ENCODE results near the gene AMER3.

DNA sequence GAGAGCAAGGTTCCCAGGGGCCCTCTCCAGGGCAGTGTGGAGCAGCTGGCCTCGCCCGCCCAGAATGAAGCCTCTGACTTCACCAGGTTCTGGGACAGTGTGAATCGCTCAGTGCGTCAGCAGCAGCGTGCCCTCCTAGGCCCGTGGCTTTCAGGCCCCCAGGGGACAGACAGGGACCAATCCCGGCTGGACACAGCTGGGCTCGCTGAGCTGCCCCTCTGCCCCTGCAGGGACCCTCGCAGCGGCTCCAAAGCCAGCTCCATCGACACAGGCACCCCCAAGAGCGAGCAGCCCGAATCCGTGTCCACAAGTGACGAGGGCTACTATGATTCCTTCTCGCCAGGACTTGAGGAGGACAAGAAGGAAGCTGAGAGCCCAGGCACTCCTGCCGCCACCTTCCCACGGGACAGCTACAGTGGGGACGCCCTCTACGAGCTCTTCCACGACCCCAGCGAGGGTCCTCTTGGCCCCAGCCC lies 7.6 kb downstream of the AMER3 start:
- no peak for TF ChIP-seq EP300 (conservative IDR thresholded peaks at IDR 0.05; ENCODE audit: poor library complexity, severe bottlenecking)
- TF ChIP-seq, protein P1, sequence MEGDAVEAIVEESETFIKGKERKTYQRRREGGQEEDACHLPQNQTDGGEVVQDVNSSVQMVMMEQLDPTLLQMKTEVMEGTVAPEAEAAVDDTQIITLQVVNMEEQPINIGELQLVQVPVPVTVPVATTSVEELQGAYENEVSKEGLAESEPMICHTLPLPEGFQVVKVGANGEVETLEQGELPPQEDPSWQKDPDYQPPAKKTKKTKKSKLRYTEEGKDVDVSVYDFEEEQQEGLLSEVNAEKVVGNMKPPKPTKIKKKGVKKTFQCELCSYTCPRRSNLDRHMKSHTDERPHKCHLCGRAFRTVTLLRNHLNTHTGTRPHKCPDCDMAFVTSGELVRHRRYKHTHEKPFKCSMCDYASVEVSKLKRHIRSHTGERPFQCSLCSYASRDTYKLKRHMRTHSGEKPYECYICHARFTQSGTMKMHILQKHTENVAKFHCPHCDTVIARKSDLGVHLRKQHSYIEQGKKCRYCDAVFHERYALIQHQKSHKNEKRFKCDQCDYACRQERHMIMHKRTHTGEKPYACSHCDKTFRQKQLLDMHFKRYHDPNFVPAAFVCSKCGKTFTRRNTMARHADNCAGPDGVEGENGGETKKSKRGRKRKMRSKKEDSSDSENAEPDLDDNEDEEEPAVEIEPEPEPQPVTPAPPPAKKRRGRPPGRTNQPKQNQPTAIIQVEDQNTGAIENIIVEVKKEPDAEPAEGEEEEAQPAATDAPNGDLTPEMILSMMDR (IDR thresholded peaks at IDR 0.05; ENCODE audit: poor library complexity, severe bottlenecking), result no peak
- TF ChIP-seq MXI1 (conservative IDR thresholded peaks at IDR 0.05; ENCODE audit: poor library complexity, severe bottlenecking), result no peak
- no peak for TF ChIP-seq TAF1 (IDR thresholded peaks at IDR 0.05; ENCODE audit: low read depth)
- no peak for TF ChIP-seq EZH2 (IDR thresholded peaks at IDR 0.05; ENCODE audit: borderline replicate concordance, insufficient read depth, low read length, poor library complexity, severe bottlenecking)
- TF ChIP-seq REST (IDR thresholded peaks at IDR 0.05; ENCODE audit: borderline replicate concordance), result no peak
- TF ChIP-seq POLR2AphosphoS5 (IDR thresholded peaks at IDR 0.05), result no peak
- TF ChIP-seq RAD21 (conservative IDR thresholded peaks at IDR 0.05), result no peak

Measured in neural cell (in vitro differentiated cells).